ENCODE data around the gene ELN.

Gene ELN

DNA sequence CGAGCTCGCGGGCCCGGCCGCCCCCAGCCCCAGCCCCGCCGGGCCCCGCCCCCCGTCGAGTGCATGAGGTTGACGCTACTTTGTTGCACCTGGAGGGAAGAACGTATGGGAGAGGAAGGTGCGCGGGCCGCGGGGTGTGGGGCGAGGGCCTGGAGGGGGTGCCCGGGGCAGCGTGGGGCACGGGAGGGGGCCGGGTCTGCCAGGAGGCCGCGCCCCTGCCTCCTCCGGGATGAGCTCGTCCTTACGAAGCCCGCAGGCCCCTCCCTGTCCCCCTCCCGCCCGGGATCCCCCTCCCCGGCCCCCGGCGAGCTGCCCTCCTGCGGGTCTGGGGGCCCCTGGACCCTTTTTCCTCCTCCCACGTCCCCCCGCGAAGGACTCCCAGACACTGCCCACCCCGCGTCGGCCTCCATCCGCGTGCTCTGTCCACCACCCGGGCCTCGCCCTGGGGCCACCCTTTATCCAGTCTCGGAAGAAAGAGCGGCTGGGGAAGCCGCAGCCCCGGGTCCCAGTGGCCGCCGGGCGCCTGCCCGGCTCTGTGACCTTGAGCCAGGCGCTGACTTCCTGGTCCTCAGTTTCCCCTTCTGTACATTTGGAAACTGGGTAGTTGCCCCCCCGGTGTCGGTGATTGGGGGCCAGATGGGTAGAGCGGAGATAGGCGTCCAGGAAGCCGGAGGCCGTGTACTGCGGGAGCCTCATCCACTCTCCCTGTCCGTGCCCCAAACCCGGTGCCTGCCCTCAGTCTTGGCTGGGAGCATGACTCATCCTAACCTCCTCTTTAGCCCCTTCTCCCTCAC lies 56.2 kb downstream of the ELN start:
- peak overlapping the region; percentile 66 for H3K4me3 ChIP-seq (ENCODE audit: low read depth, low read length)
- TF ChIP-seq, protein P1, sequence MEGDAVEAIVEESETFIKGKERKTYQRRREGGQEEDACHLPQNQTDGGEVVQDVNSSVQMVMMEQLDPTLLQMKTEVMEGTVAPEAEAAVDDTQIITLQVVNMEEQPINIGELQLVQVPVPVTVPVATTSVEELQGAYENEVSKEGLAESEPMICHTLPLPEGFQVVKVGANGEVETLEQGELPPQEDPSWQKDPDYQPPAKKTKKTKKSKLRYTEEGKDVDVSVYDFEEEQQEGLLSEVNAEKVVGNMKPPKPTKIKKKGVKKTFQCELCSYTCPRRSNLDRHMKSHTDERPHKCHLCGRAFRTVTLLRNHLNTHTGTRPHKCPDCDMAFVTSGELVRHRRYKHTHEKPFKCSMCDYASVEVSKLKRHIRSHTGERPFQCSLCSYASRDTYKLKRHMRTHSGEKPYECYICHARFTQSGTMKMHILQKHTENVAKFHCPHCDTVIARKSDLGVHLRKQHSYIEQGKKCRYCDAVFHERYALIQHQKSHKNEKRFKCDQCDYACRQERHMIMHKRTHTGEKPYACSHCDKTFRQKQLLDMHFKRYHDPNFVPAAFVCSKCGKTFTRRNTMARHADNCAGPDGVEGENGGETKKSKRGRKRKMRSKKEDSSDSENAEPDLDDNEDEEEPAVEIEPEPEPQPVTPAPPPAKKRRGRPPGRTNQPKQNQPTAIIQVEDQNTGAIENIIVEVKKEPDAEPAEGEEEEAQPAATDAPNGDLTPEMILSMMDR (IDR thresholded peaks at IDR 0.05; ENCODE audit: borderline replicate concordance, insufficient read depth, low read depth, low read length) = no peak

- TF ChIP-seq, protein P1 (IDR thresholded peaks at IDR 0.05; ENCODE audit: borderline replicate concordance, insufficient read depth, low read depth, low read length) = no peak
Measured at GRCh38 chr7:74084722-74085578, 57.0 kb downstream of the ELN start.

GRCh38 chr7:74087791-74088453 lies 59.9 kb downstream of the ELN start:
- no peak overlapping the region for H3K4me3 ChIP-seq (ENCODE audit: low read depth, low read length)
- TF ChIP-seq, protein P1 (IDR thresholded peaks at IDR 0.05; ENCODE audit: borderline replicate concordance, insufficient read depth, low read depth, low read length) = no peak

More at GRCh38 chr7:74084722-74085578, 57.0 kb downstream of the ELN start:
- H3K4me3 ChIP-seq (ENCODE audit: low read depth, low read length) = peak overlapping the region; percentile 66

DNA sequence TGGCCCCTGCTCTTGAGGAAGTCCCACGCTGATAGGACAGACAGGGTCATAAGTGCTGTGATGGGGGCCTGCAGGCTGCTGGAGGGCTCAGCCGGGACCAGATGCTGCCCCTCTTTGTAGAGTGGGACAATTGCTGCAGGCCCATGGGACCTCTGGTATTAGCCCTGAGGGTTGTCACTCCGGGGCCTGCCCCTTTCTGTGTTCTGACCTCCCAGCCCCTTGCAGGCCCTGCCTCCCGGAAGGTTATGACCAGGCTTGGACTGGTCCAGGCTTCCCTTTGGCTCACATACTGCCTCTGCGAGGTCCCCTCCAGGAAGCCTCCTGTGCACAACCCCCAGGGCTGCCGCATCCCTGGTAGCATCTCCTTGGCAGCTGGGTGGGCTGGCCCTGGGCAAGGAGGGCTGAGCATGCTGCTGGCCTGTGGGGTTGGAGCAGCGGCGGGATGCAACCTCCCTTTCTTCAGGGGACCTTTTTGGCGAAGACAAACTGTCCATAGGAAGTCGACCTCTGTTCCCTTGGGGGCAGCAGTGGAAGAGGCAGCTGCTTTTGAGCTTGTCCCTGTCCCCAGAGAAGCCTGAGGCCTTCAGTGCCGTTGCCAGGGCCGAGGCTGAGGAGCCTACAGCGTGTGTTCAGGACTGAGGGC lies 64.5 kb downstream of the ELN start:
- TF ChIP-seq, protein P1 (IDR thresholded peaks at IDR 0.05; ENCODE audit: borderline replicate concordance, insufficient read depth, low read depth, low read length) = no peak
- H3K4me3 ChIP-seq (ENCODE audit: low read depth, low read length) = peak overlapping the region; percentile 74

GRCh38 chr7:74092964-74093471 lies 65.0 kb downstream of the ELN start:
- H3K4me3 ChIP-seq (ENCODE audit: low read depth, low read length) = peak overlapping the region; percentile 74
- TF ChIP-seq, protein P1 (IDR thresholded peaks at IDR 0.05; ENCODE audit: borderline replicate concordance, insufficient read depth, low read depth, low read length) = no peak

GRCh38 chr7:74093671-74094223 lies 65.8 kb downstream of the ELN start:
- peak overlapping the region; percentile 74 for H3K4me3 ChIP-seq (ENCODE audit: low read depth, low read length)
- TF ChIP-seq, protein P1 (IDR thresholded peaks at IDR 0.05; ENCODE audit: borderline replicate concordance, insufficient read depth, low read depth, low read length) = no peak
